Esophagus squamous epithelium (tissue), 4 donors: ENCODE results near the gene KCNK7.

Source experiments
- CTCF ChIP-seq, 6 experiments: fragments of 450-650 bp in 4 of 6; fragments of 200-600 bp in 2 of 6; sonication (generic) in 2 of 6; IDR thresholded peaks; one replicate each; pipeline ENCODE4 v1.5.1; 2016 to 2019; ENCODE audit warnings: antibody characterized with exemption in 6 of 6, mild to moderate bottlenecking in 4 of 6, moderate library complexity in 4 of 6
- POLR2A ChIP-seq, 4 donors: fragments of 450-650 bp; IDR thresholded peaks; one replicate each; pipeline ENCODE4 v1.6.1; 2017; ENCODE audit warnings: antibody characterized with exemption in 4 of 4, mild to moderate bottlenecking in 4 of 4, moderate library complexity in 3 of 4

GRCh38 chr11:65558930-65559509 lies 36.6 kb downstream of the KCNK7 start:
- TF ChIP-seq CTCF (IDR thresholded peaks at IDR 0.05) (no peak), POLR2A (IDR thresholded peaks at IDR 0.05) (no peak)
